PC-9 (cell line): ENCODE results near the gene MCU.

Source experiments
- EZH2 ChIP-seq: fragments of 200-600 bp; sonication (generic); IDR thresholded peaks from 2 replicates; pipeline ENCODE4 v1.8.0; 2017; ENCODE audit warnings: antibody characterized with exemption, low read depth
- TF ChIP-seq, protein P1 (sequence below): fragments of 200-600 bp; sonication (generic); conservative IDR thresholded peaks from 2 replicates; pipeline ENCODE4 v1.6.1; 2017; ENCODE audit warnings: mixed run types, antibody characterized with exemption, mild to moderate bottlenecking, moderate library complexity

DNA sequence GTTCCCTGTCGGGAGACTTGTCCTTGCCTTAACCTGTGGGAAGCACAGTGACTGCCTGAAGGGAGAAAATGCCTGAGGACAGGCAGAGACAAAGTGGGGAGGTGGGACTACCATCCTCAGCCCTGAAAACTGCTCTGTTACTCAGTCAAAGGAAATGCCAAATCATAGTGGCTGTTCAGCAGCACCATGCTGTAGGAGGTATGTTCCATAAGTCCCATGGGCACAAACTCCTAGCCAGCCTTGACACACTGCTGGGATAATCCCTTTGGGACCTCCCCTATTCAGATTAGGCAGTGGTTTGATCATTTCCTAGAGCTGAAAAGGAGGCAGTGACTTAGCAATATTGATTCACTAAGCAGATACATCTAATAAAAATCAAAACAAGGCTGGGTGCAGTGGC, 80.1 kb downstream of the MCU start:
- TF ChIP-seq, protein P1, sequence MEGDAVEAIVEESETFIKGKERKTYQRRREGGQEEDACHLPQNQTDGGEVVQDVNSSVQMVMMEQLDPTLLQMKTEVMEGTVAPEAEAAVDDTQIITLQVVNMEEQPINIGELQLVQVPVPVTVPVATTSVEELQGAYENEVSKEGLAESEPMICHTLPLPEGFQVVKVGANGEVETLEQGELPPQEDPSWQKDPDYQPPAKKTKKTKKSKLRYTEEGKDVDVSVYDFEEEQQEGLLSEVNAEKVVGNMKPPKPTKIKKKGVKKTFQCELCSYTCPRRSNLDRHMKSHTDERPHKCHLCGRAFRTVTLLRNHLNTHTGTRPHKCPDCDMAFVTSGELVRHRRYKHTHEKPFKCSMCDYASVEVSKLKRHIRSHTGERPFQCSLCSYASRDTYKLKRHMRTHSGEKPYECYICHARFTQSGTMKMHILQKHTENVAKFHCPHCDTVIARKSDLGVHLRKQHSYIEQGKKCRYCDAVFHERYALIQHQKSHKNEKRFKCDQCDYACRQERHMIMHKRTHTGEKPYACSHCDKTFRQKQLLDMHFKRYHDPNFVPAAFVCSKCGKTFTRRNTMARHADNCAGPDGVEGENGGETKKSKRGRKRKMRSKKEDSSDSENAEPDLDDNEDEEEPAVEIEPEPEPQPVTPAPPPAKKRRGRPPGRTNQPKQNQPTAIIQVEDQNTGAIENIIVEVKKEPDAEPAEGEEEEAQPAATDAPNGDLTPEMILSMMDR, result no peak
- no peak for TF ChIP-seq EZH2
